ENCODE data around the gene MRPS18A.
"Not testable (repeated sequence)": the region's sequence is repeated elsewhere in the genome, so short reads cannot be mapped to it uniquely, and the experiment has no call there.

Gene MRPS18A

DNA sequence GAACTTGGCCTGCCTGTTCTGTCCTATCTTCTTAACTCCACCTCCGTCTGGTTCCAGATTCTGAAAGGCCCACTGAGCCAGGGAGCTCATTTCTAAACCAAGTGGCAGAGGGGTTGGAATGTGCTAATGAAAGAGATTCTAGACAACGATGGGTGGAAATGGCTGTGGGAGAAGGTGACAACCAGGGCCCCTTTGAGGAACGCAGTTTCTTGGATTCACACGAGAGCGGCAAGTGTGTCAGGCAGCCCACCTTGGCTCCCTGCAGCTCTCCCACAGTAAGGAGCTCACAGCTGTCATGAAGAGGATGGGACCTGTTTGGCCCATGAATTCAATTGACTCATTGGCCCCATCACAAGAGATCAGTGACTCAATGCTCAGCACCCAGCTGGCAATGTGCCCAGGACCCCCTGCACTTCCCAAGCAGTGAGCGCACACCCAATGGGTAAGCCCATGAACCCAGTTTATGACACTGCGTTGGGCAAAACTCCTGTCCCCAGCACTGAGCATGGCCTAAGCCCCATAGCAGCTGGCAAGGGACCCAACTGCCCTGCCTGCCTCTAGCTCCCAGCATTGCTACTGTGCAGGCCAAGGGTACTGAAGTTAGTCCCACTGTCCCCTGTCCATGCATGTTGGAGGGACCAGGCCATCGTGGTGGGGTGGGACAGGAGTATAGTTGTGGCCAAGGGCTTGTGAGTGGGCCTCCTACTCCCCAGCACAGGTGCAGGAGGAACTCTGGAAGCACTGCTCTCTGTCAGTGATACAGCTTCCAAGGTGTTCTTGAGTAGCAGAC is 16.4 kb downstream of the MRPS18A start:
- no peak for DNase-seq (ENCODE audit: low spot score)

DNA sequence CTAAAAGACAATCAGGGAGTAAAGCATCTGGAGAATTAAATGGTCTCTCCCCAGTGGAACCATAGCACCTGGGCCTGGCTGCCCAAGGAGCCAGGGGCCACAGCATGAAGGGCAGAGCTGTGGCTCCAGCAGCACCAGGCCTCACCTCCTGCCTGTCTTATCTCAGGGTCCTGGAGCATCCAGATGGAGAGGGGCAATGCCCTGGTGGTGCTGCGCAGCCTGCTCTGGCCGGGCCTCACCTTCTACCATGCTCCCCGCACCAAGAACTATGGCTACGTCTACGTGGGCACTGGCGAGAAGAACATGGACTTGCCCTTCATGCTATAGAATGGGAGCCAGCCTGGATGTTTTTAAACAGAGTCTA is 17.0 kb downstream of the MRPS18A start:
- DNase-seq (ENCODE audit: low spot score) = no peak

DNA sequence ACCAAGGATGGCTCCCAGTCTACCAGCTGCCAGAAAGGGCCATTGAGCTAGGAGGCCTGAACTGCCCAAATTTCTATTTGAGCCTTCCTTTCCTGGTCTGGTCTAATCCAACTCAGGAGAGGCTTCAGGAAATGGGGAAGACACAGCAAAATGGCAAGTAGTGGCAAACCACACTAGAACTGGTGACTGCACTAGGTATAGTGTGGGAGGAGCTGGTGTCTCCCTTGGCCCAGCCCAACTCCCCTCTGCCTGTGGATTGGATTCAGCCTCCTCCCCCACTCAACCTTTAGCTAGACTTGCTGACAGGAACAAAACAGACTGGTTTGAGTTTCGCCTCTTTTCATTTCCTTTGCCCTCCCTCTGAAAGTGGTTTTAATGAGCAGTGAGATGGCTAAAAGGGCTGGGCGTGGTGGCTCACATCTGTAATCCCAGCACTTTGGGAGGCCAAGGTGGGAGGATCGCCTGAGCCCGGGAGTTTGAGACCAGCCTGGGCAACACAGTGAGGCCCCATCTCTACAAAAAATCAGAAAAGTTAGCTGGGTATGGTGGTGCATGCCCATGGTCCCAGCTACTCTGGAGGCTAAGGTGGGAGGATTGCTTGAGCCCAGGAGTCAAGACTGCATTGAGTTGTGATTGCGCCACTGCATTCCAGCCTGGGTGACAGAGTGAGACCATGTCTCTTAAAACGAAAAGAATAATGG is 17.5 kb downstream of the MRPS18A start:
- DNase-seq (ENCODE audit: low spot score) = peak; percentile 51

DNA sequence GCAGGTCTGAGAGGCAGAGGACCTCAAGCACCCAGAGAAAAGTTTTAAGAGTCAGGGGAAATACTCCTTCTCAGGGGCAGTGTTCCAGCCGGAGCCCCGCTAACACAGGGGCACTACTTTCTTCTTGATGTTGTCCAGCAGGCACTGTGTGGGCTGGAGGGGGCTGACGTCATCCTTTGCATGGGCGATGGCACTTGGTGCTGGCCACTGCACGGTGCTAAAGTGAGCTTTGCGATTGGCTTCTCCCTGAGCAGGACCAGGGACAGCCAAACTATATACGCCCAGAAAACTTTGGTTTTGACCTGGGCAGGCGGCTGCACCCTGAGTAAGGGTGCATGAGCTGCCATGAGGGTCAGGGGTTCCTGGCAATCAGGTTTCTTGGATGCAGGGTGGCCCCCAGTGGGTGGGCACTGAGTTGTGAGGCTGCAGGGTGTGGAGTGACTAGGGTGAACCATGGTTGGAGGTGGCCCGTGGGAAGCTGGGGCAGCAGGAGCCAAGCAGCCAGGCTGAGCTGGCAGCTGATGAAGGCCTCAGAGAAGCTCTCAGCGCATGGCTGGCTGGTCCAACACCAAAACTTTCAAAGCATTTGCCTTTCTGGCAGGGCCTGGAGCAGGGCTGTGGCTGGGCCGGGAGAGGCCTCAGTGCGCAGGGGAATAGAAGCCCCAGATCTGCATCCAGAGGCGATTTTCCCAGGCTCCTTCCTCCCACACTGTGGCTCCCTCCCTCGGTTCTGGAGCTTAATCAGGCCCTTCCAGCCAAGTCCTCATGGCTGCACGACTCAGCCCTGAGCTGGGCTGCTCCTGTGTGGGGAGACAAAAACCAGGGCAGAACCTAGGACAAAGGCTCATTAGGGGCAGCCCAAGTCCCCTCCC is 18.3 kb downstream of the MRPS18A start:
- peak; percentile 67 for DNase-seq (ENCODE audit: low spot score)

DNA sequence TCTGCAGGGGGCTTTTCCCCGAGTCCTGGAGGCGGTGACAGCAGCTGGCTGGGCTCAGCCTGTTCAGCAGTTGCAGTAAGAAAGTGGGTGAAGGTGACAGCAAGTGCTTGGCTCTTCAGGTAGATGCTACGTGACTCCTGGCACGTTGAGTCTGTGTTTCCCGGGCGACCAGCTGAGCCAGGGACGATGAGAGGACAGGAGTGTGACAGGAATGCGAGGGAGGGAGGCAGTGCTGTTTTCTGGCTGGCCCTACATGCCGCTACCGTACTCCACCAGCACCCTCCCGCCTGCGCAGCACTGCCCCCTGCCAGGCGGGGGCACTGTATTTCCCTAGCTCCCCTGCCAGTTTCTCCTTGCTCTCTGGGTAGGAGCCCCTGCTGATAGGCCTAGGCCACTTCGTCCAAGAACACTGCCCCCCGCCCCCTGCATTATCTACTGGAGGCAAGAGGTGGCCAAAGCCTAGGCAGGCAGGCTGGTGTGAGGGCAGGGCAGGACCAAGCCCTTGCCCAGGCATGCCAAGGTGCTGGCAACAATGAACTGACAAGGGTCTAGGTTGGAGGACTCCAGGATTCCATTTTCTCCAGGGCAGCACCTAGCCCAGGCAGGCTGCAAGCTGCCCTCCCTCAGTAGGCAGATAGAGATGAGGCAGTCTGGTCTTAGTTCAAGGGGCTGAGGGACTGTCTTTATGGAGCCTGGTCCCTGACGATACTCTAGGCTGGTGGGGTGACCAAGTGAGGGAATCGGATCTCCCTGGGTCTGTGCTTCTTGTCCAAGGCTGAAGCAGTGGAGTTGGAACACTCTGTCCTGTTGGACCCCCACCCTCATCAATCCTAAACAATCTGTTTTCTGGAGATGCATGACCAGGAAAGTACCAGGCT is 19.2 kb downstream of the MRPS18A start:
- peak; percentile 90 for DNase-seq (ENCODE audit: low spot score)

DNA sequence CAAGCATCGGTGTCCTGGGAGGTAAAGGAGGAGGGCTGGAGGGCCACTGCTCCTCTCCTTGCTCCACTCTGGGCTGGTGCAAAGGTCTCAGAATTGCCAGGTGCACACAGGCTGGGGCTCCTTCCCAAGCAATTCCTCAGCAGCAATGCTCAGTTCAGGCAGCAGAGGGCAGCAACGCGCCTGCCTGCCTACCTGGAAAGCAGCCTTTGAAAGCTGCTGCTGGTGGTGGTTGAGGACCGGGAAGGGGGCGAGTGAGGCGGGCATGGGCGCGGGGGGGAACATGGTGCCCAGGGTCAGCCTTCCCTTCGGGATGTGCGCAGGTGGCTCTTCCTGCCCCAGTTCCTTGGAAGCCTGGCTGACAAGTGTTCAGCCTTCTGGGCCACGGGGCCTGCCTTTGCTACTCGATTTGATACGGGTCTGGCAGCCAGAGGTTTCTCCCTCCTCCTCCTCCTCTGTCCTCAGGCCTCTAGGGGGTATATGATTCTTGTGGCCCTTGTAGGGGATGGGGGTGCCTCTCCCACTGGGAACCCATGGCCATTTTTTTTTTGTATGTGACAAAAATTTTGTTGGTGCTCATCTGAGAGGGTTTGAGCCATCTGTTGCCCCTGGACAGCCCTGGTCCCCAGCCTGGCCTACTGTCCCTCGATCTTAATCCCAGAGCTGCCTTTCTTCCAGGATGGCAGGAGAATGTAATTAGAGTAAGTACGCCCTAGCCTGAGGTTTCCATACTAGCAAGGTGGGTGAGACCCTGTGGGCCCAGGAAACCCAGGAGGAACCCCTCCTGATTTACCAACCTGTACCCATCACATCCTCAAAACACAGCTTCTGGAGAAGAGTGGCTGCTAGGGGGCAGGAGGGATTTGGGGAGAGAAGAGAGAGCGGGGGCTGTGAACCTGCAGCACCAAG is 20.1 kb downstream of the MRPS18A start:
- peak; percentile 90 for DNase-seq (ENCODE audit: low spot score)

DNA sequence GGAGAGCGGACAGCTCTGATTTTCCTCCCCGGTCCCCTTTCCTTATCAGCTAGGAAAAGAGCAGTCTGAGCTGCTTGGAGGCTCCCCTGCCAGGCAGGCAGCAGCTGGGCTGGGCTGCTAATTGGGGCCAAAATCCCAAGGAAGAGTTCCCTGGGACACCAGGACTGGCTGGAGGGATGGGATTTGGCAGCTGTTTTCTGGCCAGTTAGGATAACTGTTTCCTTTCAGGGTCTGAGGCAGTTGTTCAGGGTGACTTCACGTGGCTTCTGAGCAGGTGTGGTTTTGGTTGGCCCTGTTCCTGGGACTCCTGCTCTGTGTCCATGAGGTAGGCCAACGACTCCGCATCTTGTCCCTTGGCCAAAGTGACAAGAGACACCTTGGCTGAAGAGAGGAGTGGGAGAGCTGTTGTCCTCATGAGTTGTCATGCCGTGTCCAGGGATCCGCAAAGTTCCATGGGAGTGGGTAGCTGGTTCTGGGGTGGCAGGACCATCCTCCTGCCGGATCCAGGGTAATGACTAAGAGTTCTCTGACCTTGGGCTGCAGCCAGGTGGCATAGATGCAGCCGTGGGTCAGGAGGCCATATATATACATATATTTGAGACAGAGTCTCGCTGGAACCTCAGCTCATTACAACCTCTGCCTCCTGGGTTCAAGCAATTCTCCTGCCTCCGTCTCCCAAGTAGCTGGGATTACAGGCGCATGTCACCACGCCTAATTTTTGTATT is 21.2 kb downstream of the MRPS18A start:
- no peak for DNase-seq (ENCODE audit: low spot score)

DNA sequence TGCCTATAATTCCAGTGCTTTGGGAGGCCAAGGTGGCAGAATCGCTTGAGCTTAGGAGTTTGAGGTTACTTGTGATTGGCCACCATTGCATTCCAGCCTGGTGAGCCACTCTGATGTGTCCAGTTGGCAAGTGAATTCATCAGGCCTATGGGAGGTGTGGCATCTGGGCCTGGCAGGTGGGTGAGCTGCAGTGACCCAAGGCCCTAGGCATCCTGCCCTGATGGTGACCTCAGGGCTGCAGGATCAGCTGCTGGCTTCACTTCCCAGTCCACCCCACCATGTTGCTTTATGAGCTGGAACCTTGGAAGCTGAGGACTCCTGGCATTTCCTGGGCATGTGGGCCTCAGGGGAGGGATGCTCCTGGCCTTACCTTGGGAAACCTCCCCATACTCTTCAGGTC is 22.2 kb downstream of the MRPS18A start:
- DNase-seq (ENCODE audit: low spot score) = no peak

DNA sequence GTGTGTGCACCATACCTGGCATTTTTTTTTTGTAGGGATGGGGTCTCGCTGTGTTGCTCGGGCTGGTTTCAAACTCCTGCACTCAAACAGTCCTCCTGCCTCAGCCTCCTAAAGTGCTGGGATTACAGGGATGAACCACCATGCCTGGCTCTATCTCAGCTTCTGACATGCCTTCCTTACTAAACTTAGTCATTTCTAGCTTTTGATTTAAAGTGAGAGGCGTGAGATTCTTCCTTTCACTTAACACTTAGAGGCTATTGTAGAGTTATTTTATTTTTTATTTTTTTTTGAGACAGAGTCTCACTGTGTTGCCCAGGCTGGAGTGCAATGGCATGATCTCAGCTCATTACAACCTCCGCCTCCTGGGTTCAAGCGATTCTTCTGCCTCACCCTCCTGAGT is 24.6 kb downstream of the MRPS18A start:
- DNase-seq (ENCODE audit: low spot score) = not testable (repeated sequence)

DNA sequence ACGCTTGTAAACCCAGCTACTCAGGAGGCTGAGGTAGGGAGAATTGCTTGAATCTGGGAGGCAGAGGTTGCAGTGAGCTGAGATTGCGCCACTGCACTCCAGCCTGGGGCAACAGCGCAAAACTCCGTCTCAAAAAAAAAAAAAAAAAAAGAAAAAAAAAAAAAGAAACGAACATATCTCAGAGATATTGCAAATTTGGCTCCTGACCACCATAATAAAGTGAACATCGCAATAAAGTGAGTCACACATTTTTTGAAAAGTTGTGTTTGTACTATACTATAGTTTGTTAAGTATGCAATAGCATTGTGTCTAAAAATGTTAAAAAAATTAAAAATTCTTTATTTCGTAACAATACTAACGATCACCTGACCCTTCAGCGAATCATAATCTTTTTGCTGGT is 29.4 kb downstream of the MRPS18A start:
- DNase-seq (ENCODE audit: low spot score) = no peak

DNA sequence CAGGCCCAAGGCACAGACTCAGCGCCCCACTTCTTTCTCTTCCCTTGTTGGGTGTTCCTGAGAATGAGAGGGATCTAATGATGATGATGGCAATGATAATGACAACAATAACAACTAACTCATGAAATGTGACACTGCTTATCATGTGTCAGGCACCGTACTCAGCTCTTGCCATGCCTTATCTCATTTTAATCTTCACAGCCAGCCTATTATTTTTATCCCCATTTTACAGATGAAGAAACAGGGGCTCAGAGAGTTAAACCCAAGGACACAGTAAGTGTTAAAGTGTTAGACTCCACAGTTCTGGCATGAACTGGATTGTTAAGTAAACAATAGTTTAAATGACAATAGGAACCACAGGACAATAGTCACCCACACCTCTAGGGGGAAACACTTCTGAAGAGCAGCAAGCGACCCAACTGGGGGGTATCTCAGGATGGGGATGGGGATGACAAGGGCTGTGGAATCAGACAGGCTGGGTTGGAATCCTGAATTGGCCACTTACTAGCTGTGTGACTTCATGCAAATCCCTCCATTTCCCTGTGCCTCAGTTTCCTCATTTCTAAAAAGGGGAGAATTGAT is 30.3 kb downstream of the MRPS18A start:
- peak; percentile 31 for DNase-seq (ENCODE audit: low spot score)

DNA sequence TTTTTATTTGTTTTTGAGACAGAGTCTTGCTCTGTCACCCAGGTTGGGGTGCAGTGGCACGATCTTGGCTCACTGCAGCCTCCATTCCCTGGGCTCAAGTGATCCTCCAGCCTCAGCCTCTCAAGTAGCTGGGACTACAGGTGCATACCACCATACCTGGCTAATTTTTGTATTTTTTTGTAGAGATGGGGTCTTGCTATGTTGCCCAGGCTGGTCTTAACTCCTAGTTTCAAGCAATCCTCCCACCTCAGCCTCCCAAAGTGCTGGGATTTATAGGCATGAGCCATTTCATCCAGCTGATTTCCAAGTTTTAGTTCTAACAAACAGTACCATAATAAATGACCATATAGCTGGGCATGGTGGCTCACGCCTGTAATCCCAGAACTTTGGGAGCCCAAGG is 34.8 kb downstream of the MRPS18A start:
- not testable (repeated sequence) for DNase-seq (ENCODE audit: low spot score)

DNA sequence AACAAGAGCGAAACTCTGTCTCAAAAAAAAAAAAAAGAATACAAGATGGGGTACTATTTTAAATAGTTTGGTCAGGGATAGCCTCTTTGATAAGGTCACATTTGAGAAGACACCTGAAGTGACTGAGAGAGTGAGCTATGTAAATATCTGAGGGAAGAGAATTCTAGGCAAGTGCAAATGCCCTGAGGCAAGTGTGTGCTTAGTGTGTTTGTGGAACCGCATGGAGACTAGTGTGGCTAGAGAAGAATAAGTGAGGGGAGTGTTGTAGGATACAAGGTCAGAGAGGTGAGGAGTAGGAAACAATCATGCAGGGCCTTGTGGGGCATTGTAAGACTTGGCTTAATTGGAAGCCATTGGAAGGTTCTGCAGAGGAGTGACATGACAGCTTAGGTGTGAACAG is 39.3 kb downstream of the MRPS18A start:
- no peak for DNase-seq (ENCODE audit: low spot score)

DNA sequence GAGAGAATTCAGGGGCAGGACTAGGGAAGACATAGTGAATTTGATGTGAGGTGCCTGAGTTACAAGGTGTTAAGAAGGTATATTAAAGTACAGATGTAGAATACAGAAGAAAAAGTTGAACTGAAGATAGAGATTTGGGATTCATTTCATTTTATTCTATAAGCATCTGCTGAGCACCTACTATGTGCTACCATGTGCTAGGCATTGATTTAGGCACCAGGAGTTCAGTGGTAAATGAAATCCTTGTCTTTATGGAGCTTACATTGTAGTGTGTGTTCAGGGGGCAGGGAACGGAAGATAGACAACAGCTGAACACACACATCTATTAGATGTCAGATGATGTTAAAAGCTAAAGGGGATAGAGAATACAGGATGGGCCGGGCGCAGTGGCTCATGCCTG is 40.0 kb downstream of the MRPS18A start:
- no peak for DNase-seq (ENCODE audit: low spot score)

DNA sequence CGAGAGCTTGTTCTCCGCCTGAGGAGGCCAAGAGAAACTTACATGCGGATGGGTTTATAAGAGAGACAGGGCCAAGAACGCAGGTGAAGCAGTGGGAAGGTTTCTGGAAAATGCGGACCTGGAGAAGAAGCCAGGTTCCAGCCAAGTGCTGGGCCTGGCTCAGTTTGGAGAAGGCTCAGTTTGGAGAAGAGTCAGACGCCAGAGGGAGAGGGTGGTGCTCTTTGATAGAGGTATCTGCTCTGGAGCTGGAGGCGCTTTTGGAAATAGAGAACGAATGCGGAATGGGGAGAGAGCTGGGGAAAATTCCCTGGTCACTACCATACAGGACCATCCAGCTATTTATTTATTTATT is 42.0 kb downstream of the MRPS18A start:
- no peak for DNase-seq (ENCODE audit: low spot score)

DNA sequence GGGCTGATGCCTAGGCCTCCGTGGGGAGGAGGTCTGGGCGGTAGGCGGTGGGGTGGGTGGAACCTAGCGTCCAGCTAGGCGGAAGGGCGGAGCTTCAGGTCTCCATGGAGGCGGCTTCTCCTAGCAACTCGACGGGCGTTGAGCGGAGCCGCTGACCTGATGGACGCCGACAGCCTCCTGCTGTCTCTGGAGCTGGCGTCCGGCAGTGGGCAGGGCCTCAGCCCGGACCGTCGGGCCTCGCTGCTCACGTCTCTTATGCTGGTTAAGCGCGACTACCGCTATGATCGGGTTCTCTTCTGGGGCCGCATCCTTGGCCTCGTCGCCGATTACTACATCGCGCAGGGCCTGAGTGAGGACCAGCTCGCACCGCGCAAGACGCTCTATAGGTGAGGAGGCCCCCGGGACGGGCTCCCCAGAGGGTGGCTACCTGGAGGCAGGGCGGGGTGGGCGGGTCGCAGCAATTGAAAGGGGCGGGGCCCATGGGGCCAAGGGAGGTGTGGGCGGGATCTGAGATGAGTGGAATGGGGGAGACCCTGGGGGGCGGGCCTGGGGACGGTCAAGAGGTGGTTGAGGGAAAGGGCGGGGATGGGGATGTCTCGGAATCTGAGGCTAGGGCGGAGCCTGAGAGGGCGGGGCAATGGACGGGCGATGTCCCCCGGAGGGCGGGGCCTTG is 42.5 kb downstream of the MRPS18A start, which contains the start of gene RSPH9:
Gene RSPH9 (plus strand): TSS at position 97 of the 673 bp plus-strand sequence. CDS start 63 bp downstream, at position 160.
- DNase-seq (ENCODE audit: low spot score) = peak; percentile 93

DNA sequence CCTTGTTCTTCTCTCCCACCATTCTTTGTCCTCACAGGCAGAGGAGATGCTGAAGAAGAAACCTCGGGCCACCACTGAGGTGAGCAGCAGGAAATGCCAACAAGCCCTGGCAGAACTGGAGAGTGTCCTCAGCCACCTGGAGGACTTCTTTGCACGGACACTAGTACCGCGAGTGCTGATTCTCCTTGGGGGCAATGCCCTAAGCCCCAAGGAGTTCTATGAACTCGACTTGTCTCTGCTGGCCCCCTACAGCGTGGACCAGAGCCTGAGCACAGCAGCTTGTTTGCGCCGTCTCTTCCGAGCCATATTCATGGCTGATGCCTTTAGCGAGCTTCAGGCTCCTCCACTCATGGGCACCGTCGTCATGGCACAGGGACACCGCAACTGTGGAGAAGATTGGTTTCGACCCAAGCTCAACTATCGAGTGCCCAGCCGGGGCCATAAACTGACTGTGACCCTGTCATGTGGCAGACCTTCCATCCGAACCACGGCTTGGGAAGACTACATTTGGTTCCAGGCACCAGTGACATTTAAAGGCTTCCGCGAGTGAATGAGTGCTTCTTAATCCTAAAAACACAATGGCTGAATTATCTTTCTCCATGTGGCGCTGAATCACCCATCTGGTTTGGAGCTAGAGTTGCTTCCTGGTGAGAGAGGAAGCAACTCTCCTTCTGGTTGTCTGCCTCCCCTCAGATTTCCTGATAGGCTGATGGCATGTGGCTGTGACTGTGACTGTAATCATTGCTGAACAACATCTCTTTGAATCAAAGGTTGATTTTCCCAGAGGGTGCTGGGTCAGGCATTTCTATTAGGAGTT is 47.4 kb downstream of the MRPS18A start:
- no peak for DNase-seq (ENCODE audit: low spot score)

DNA sequence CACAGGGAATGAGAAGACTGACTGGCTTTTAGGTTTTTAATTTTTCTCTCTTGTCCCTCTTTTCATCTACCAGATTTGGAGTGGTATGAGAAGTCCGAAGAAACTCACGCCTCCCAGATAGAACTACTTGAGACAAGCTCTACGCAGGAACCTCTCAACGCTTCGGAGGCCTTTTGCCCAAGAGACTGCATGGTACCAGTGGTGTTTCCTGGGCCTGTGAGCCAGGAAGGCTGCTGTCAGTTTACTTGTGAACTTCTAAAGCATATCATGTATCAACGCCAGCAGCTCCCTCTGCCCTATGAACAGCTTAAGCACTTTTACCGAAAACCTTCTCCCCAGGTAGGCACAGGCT is 51.3 kb downstream of the MRPS18A start:
- DNase-seq (ENCODE audit: low spot score) = no peak
